Kidney (tissue), 14 donors: ENCODE data around the gene PHKA2. TPM values are rescaled to one million over a fixed set of nuclear protein-coding genes. Genes with fewer than 3 reads are reported as not detected.

Source experiments
- DNase-seq, 5 donors: peaks; one replicate each; pipeline ENCODE4 v3.0.0-alpha.2; 2013 to 2020
- FAIRE-seq: peaks from 2 replicates; lab custom pipeline; 2012; peaks lifted over from hg19 to GRCh38; lab: Jason Lieb, UNC
- H3K27ac ChIP-seq, 2 donors: one replicate each; pipeline ENCODE4 v1.7.0; 2013; ENCODE audit warnings: low read depth in 2 of 2, low read length in 2 of 2, inconsistent platforms in 1 of 2
- H3K27me3 ChIP-seq: one replicate; pipeline ENCODE4 v1.7.1; 2013; ENCODE audit warnings: low read length, inconsistent platforms; ENCODE audit not compliant: control insufficient read depth, insufficient read depth
- H3K36me3 ChIP-seq, 3 donors: one replicate each; pipeline versions ENCODE4 v1.7.0 to v1.7.1; 2013; ENCODE audit warnings: low read length in 3 of 3, control low read depth in 1 of 3, inconsistent platforms in 1 of 3; ENCODE audit not compliant: insufficient read depth in 3 of 3, control insufficient read depth in 2 of 3
- H3K4me1 ChIP-seq, 3 donors: one replicate each; pipeline versions ENCODE4 v1.7.0 to v1.7.1; 2013; ENCODE audit warnings: low read length in 3 of 3, inconsistent platforms in 1 of 3, low read depth in 1 of 3; ENCODE audit not compliant: control insufficient read depth in 2 of 3, insufficient read depth in 2 of 3
- H3K4me3 ChIP-seq, 3 donors: one replicate each; pipeline versions ENCODE4 v1.7.0 to v1.8.1; 2013; ENCODE audit warnings: low read length in 3 of 3, control low read depth in 1 of 3, inconsistent platforms in 1 of 3
- H3K9ac ChIP-seq, 3 donors: one replicate each; pipeline versions ENCODE4 v1.7.0 to v1.7.1; 2013; ENCODE audit warnings: low read length in 3 of 3, control low read depth in 1 of 3, inconsistent platforms in 1 of 3
- H3K9me3 ChIP-seq, 3 donors: one replicate each; pipeline versions ENCODE4 v1.7.0 to v1.7.1; 2013; ENCODE audit warnings: low read length in 3 of 3, control low read depth in 1 of 3, inconsistent platforms in 1 of 3; ENCODE audit not compliant: control insufficient read depth in 2 of 3, insufficient read depth in 1 of 3
- intact Hi-C: fragments of 100-400 bp; cut with DNase I; formaldehyde crosslinking; loops from one replicate; pipeline ENCODE4 v1.11.1; 2022
- polyA plus RNA-seq: library from polyadenylated mRNA; stranded (reverse); fragments of 350-450 nt; fragmentation: Illumina TruSeq; extraction: RNeasy Lipid Tissue Mini Kit (QIAGEN cat#74804); gene quantifications from one replicate; pipeline ENCODE4 v1.2.3, GENCODE V29; 2014; ENCODE audit warnings: low read depth, low replicate concordance; ENCODE audit not compliant: insufficient read depth
- total RNA-seq: library from RNA; stranded (reverse); fragmentation: NEBNext Ultra II Directional; extraction: Animal tissue kit (Norgen Biotek cat#: 25700); gene quantifications from one replicate; pipeline ENCODE4 v1.2.1, GENCODE V29; 2021
- TF ChIP-seq, protein P1 (sequence below): IDR thresholded peaks from 3 replicates; pipeline ENCODE4 v1.5.1; 2012; ENCODE audit warnings: mild to moderate bottlenecking, moderate library complexity, borderline replicate concordance; ENCODE audit not compliant: insufficient read depth; ENCODE audit errors: extremely low read depth
- donor health status: control.
- donor health status: control.
- donor health status: control.
- donor health status: control.
- donor health status: control.
- donor health status: DM: yes; HTN: yes; CAD: no.
- donor health status: Normal renal cell carcinoma (clear cell type).

The PHKA2 gene
- total and polyA plus RNA-seq, 2 donors from 2014 or later = 14.7 to 26.3 TPM

DNA sequence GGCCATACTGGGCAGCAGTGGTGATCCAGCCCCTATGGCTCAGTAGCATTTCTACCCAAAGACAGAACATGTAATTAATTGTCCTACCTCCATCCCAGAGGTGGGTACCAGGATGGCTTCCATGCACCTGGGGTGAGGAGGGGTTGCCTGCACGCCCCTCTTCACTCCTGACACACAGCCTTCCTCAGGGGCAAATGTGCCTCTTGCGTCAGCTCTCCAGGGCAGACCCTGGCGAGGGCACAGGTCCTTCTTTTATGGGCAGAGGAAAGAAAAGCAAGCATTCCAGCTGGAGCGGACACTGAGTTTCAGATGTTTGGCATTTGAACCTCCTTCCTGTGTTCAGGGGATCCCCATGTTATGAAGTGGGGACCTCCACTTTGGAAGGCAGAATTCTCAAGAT lies 95.6 kb downstream of the PHKA2 start:
- H3K9me3 ChIP-seq = no peaks in the 10 kb centered on the region

DNA sequence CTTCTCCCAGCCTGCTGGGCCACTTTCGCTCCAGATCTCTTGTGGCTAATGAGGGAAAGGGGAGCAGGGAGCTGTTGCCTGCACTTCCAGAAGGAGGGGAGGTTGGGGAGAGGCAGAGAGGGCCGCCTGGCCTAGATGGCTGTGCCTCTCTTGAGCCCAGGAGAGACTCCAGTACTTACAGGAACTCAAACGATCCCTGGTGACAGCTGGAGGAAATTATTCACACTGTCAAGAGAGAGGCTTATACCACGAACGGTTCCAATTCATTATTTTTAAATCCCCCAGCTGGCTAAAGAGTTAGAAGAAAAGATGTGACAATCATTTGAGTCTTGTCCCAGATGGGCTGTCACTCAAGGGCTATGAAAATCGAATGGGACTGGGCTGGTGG lies 96.1 kb downstream of the PHKA2 start:
- peak overlapping the region in 1 of 2 donors; percentile 9 for H3K27ac ChIP-seq
- no peaks in the 10 kb centered on the region for H3K27me3 ChIP-seq
- intact Hi-C loops = no loop called here
- no peaks in the 10 kb centered on the region for H3K36me3 ChIP-seq
- peaks cover 0 to 12% (median 0%) of the 10 kb centered on the region in 3 donors for H3K4me1 ChIP-seq
- no peaks in the 10 kb centered on the region for H3K9me3 ChIP-seq
- FAIRE-seq (no peak), DNase-seq (peak in 2 of 5 donors; percentile 30 to 65)
- TF ChIP-seq, protein P1, sequence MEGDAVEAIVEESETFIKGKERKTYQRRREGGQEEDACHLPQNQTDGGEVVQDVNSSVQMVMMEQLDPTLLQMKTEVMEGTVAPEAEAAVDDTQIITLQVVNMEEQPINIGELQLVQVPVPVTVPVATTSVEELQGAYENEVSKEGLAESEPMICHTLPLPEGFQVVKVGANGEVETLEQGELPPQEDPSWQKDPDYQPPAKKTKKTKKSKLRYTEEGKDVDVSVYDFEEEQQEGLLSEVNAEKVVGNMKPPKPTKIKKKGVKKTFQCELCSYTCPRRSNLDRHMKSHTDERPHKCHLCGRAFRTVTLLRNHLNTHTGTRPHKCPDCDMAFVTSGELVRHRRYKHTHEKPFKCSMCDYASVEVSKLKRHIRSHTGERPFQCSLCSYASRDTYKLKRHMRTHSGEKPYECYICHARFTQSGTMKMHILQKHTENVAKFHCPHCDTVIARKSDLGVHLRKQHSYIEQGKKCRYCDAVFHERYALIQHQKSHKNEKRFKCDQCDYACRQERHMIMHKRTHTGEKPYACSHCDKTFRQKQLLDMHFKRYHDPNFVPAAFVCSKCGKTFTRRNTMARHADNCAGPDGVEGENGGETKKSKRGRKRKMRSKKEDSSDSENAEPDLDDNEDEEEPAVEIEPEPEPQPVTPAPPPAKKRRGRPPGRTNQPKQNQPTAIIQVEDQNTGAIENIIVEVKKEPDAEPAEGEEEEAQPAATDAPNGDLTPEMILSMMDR = no peak
- no peak overlapping the region for H3K9ac ChIP-seq
- no peak overlapping the region for H3K4me3 ChIP-seq

More for the DNA sequence above, 95.6 kb downstream of the PHKA2 start:
- Histone ChIP-seq H3K9ac (no peak overlapping the region), H3K27me3 (no peaks in the 10 kb centered on the region), H3K36me3 (peaks cover 0 to 3% (median 0%) of the 10 kb centered on the region in 3 donors), H3K4me1 (peaks cover 0 to 12% (median 0%) of the 10 kb centered on the region in 3 donors), H3K27ac (no peak overlapping the region), H3K4me3 (no peak overlapping the region)
- DNase-seq (no peak), FAIRE-seq (no peak)
- TF ChIP-seq, protein P1 = no peak
- intact Hi-C loops = no loop called here

DNA sequence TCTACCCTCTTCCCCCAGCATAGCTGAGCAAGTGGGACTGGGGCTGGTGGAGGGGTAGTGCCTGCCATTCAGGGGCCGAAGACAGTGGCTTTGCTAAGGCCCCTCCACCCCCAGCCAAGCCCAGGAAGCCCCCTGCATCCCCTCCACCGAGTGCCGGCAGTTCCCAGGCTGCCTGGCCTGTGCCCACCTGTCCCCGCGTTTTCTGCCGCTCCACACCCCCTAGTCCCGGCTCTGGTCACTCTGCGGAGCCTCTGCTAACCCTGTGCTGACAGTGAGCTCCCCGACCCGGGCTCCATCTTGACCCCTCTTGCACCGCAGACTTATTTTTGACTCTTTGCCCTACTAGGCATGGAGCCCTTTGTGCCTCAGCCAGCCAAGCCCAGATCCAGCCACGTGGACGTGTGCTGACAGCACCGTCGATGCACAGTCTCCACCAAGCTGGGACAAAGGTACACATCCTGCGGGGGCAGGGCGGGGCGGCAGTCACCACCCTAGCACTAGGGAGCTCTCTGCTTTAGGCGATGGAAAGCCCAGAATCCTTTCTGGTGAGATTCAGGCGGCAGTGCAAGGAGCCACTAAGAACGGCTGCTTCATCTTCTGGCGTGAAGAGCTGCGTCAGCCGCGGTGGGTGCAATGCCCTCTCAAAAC lies 96.6 kb downstream of the PHKA2 start:
- Histone ChIP-seq H3K27me3 (no peaks in the 10 kb centered on the region), H3K36me3 (no peaks in the 10 kb centered on the region), H3K4me1 (peaks cover 0 to 12% (median 0%) of the 10 kb centered on the region in 3 donors), H3K27ac (peak overlapping the region; percentile 77 to 83), H3K9ac (no peak overlapping the region), H3K4me3 (peak overlapping the region in 1 of 3 donors; percentile 56), H3K9me3 (no peaks in the 10 kb centered on the region)
- no peak for DNase-seq
- intact Hi-C loops = no loop called here
- FAIRE-seq = no peak
- TF ChIP-seq, protein P1 = no peak
